SK-N-MC (cell line): ENCODE measurements around the gene ADH1A.

Experiments used
- DNase-seq: peaks from one replicate; pipeline ENCODE4 v3.0.0-alpha.2; 2011; ENCODE audit warnings: low read depth, low spot score
- H3K27ac ChIP-seq: fragments of 200-600 bp; sonication (generic); 2 replicates; pipeline ENCODE4 v1.5.1; 2016; ENCODE audit warnings: mixed run types
- H3K36me3 ChIP-seq: fragments of 200-600 bp; sonication (generic); 2 replicates; pipeline ENCODE4 v1.6.1; 2017; ENCODE audit warnings: antibody characterized with exemption, low read length, mixed read lengths; ENCODE audit not compliant: insufficient read depth
- H3K4me3 ChIP-seq: fragments of 200-600 bp; sonication (generic); 2 replicates; pipeline ENCODE4 v1.5.1; 2016
- H3K9ac ChIP-seq: fragments of 200-600 bp; sonication (generic); 2 replicates; pipeline ENCODE4 v1.8.0; 2017; ENCODE audit warnings: mixed run types, mixed read lengths; ENCODE audit not compliant: insufficient read length
- H3K9me3 ChIP-seq: fragments of 200-600 bp; sonication (generic); 2 replicates; pipeline ENCODE4 v1.6.1; 2017; ENCODE audit warnings: low read depth, mild to moderate bottlenecking, antibody characterized with exemption, low read length, moderate library complexity, mixed read lengths
- EZH2 ChIP-seq: fragments of 200-600 bp; sonication (generic); IDR thresholded peaks from one replicate; pipeline ENCODE4 v1.6.1; 2017; ENCODE audit warnings: antibody characterized with exemption
- FOXP2 ChIP-seq: optimal IDR thresholded peaks from 2 replicates; pipeline ENCODE3; 2011; ENCODE audit warnings: mild to moderate bottlenecking, moderate library complexity; ENCODE audit not compliant: insufficient read depth; ENCODE audit errors: extremely low read length, control extremely low read depth
- POLR2AphosphoS5 ChIP-seq: IDR thresholded peaks from 2 replicates; pipeline ENCODE4 v1.6.1; 2012; ENCODE audit warnings: mild to moderate bottlenecking, low read depth, low read length, borderline replicate concordance

The ADH1A gene

DNA sequence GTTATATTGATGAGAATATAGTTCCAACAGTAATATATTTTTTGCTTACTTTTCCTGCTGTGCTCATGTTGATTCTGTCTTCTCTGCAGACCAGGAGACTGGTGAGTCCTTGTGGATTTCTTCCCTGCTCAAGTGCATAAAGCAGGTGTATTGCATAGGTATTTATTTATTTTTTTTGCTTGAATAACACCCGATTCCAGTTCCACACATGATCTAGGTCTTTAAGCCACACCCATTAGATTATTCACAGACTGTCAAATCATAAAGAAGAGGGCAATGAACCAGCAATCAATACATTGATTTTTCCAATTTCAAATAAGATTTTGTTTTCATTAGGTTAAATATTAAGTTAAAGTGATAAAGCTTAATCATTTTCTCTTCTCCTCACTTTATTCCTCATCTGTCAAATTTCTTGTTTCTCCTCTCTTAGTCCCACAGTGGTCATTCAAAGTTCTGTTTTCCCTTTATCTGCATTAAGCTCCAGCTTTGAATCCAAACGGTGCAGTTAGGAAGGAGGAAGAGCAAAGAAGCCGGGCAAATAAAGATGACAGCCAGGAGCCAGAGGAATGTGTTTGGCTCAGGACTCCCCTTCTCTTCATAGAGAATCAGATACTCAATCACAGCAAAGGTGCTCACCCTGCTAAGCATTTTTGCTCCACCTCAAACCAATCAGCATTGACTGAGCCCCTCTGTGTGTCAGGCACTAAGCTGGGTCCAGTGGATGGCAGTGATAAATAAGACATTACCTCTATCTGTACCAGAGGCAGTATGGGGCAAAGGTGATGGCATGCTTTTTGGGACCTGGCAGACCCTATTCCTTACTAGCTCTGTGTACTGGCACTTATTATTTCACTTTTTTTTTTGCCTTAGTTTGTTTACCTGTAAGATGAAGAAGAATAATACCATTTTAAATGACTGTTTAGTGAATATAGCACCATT is at the start of gene ADH1A:
TSS of gene ADH1A (minus strand) at position 138 of the 939 bp plus-strand sequence. CDS start at position 67, 71 bp downstream.
- no peaks in the 10 kb centered on the region for H3K36me3 ChIP-seq
- H3K27ac ChIP-seq, result no peak within 1 kb of the TSS
- TF ChIP-seq EZH2 (no peak), FOXP2 (no peak), POLR2AphosphoS5 (no peak)
- H3K9ac ChIP-seq, result no peak within 1 kb of the TSS
- no peaks in the 10 kb centered on the region for H3K9me3 ChIP-seq
- H3K4me3 ChIP-seq, result no peak within 1 kb of the TSS
- no peak for DNase-seq

DNA sequence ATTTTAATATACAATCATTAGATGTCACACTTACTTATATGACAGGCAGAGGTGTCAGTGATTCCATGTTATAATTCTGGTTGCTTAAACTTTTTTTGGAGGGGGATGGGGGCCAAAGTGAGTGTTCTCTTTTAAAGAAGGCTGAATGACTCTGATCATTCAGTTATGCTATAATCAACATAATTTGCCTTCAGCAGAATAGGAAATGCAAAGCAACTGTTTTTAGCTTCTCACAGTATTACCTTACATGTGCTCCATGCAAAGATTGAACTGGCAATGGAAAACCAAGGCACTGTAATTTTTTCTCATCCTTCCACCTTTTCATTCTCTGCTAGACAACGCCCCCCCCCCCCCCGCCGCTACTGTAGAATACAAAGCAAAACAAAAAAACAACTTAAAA is 48.4 kb upstream of the ADH1A start:
- no peak for TF ChIP-seq FOXP2
- TF ChIP-seq EZH2, result no peak
- TF ChIP-seq POLR2AphosphoS5, result no peak
- Histone ChIP-seq H3K27ac (no peak overlapping the region), H3K9ac (no peak overlapping the region), H3K4me3 (no peak overlapping the region), H3K9me3 (no peaks in the 10 kb centered on the region), H3K36me3 (no peaks in the 10 kb centered on the region)
- DNase-seq, result no peak

DNA sequence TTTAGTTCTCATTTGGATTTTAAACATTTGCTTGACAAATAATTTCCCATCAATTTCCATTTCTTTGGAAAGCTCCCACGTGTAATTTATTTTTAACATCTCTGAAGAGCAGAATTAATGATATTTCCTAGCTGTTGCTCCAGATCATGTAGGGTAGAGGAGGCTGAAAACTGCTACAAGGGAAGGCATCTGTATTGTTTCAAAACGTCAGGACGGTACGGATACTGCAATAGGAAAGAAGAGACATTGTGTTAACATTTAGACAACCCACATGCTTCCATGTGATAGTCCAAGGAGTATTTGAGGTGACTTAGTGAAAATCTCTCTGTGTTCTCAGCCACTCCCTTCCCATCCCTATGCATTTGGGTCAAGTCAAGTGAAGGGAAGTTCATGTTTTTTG is 45.8 kb upstream of the ADH1A start:
- Histone ChIP-seq H3K9ac (no peak overlapping the region), H3K4me3 (no peak overlapping the region), H3K36me3 (no peaks in the 10 kb centered on the region), H3K27ac (no peak overlapping the region), H3K9me3 (no peaks in the 10 kb centered on the region)
- no peak for TF ChIP-seq POLR2AphosphoS5
- TF ChIP-seq FOXP2, result no peak
- TF ChIP-seq EZH2, result no peak
- no peak for DNase-seq

DNA sequence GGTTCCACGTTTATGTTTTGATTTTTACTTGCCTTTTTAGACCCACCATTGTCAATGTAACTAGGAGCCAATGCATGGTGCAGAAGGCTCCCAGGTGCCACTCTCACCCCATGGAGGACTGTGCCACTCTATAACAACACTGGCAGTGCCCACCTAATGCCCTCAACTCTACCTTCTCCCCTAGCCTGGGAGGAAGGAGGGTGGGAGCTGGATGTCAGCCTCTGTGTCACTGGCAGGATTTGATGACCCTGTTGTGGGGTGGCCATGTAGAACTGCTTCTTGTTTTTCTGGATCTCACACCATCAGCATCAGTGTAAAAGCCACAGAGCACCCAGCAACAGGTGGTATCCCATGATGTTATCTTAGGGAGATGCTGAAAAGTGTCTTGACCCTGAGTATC is 44.1 kb upstream of the ADH1A start:
- Histone ChIP-seq H3K9ac (no peak overlapping the region), H3K9me3 (no peaks in the 10 kb centered on the region), H3K4me3 (no peak overlapping the region), H3K36me3 (no peaks in the 10 kb centered on the region), H3K27ac (no peak overlapping the region)
- no peak for DNase-seq
- no peak for TF ChIP-seq FOXP2

DNA sequence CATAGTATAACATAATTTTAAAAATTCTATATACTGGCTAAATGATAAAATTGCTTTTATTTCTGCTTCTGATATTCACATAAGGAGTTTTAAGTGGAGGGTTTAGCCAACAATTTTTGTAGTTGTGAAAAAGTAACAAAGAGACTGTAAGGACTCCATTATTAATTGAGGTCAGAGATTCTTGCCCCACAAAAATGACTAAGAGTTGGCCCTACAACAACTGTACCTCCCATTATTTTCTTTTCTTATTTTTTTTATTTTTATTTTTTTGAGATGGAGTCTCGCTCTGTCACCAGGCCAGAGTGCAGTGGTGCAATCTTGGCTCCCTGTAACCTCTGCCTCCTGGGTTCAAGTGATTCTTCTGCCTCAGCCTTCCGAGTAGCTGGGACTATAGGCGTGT is 39.9 kb upstream of the ADH1A start:
- no peak overlapping the region for H3K9ac ChIP-seq
- no peaks in the 10 kb centered on the region for H3K9me3 ChIP-seq
- H3K36me3 ChIP-seq, result no peaks in the 10 kb centered on the region
- no peak for TF ChIP-seq POLR2AphosphoS5
- no peak for TF ChIP-seq EZH2
- no peak for TF ChIP-seq FOXP2
- no peak for DNase-seq
- H3K27ac ChIP-seq, result no peak overlapping the region
- no peak overlapping the region for H3K4me3 ChIP-seq

DNA sequence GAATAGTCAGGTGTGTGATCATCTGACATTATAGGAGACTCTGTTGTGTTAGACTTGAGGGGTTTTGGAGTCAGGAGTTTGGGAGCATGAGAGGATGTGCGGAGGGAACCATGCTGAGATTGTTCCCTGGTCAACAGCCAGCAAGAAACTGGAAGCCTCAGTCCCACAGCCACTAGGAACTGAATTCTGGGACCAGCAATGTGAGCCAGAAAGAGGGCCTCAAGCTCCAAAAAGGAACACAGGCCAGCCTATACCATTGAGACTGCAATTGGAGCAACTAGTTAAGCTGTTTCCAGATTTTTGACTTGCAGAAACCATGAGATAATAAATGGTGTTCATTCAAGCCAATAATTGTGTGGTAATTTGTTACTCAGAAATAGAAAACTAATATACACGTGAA is 39.1 kb upstream of the ADH1A start:
- TF ChIP-seq POLR2AphosphoS5 (no peak), FOXP2 (no peak), EZH2 (no peak)
- Histone ChIP-seq H3K9ac (no peak overlapping the region), H3K9me3 (no peaks in the 10 kb centered on the region), H3K4me3 (no peak overlapping the region), H3K36me3 (no peaks in the 10 kb centered on the region), H3K27ac (no peak overlapping the region)
- no peak for DNase-seq

DNA sequence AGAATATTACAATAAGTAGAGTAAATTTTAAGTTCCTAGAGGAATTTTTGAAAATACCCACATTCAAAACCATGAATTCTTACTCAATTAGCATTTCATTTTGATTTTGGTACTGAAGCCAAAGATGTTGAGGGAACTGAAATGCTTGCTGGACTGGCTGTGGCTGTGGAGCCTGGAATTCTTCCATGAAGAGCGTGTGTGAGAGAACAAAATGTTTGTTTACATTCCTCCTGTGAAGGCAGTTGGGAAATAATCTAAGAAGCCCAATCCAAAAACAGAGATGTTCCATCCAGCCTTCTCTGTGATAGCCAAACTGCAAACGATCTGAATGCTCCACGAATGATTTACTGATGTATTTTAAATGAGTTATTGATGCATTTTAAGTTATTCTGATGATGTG is 34.2 kb upstream of the ADH1A start:
- no peak for DNase-seq
- H3K9ac ChIP-seq, result no peak overlapping the region
- TF ChIP-seq EZH2, result no peak
- no peaks in the 10 kb centered on the region for H3K9me3 ChIP-seq
- H3K4me3 ChIP-seq, result no peak overlapping the region
- no peak overlapping the region for H3K27ac ChIP-seq
- H3K36me3 ChIP-seq, result no peaks in the 10 kb centered on the region

DNA sequence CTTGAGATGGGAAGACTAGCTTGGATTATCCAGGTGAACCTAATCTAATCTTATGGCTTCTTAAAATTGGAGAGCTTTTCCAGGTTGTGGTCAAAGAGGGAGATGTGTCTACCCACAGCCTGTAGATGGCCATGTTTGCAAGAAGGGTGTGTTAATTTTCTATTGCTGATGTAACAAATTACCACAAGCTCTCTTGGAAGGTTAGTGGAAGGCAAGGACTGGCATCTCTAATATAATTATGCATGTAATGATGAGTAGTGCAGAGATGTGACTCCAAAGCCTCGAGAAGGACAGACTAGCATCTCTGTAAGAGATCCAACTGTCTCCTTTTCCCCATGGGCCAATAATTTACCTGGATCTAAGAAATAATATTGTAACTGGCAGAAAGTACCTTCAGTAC is 33.6 kb upstream of the ADH1A start:
- Histone ChIP-seq H3K9ac (no peak overlapping the region), H3K36me3 (no peaks in the 10 kb centered on the region), H3K9me3 (no peaks in the 10 kb centered on the region), H3K4me3 (no peak overlapping the region), H3K27ac (no peak overlapping the region)
- no peak for TF ChIP-seq EZH2
- TF ChIP-seq POLR2AphosphoS5, result no peak
- no peak for TF ChIP-seq FOXP2
- no peak for DNase-seq

DNA sequence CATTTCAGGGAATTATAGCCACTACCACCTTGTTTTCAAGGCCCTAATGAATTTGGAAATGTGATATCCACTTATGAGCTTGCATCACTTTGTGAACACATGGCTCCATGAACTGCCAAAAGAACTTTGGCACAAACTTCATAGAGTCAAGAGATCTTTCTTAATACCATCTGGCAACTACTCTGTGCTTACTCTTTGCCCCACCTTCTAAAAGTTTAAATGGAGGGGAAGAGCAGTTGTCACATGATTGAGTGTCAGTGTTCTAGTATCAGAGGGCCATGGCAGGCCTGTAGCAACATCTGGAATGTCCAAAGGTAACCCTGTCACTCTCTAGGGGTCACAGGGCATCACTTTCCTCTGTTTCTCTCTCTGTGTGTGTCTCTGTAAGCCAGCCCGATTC is 33.0 kb upstream of the ADH1A start:
- Histone ChIP-seq H3K4me3 (no peak overlapping the region), H3K9ac (no peak overlapping the region), H3K36me3 (no peaks in the 10 kb centered on the region), H3K27ac (no peak overlapping the region), H3K9me3 (no peaks in the 10 kb centered on the region)
- TF ChIP-seq EZH2 (no peak), POLR2AphosphoS5 (no peak), FOXP2 (no peak)
- DNase-seq, result no peak
